ENCODE measurements around the gene GNPTG. TPM values are rescaled to one million over a fixed set of nuclear protein-coding genes. Genes with fewer than 3 reads are reported as not detected.

The GNPTG gene
- total and polyA plus RNA-seq, 2 of the 13 experiments (the other 11 are each of a cell fraction or from before 2014, with no cell fraction given) = 22.7 to 71.1 TPM

DNA sequence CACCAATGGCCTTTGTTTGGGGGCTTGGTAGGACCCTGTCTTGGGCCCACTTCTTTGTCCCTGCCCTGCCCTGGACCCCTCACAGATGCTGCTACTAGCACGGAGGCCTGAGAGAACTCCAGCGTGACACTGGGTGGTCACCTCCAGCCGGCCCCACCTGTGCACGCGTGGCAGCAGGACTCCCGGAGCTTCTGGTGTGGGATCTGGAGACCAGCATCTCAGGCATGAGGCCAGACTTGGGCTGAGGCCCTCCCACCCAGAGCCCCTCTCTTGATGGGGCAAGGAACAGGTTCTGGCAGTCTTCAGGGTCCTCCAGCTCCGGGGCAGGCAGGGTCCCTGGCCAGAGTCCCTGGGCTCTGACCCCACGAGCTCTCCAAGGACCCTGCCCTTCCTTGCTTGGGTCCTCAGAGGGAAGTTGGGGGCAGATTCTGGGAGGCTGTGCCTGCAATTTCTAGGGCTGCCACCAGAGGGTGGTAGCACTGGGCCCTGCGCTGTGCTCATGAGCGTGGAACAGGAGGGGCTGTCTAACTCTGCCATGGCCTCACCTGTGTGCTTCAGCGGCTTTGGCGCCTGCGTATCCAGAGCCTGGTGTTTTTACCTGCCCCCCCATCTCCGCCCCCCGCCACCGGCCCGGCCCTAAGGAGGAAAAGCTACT lies 21.3 kb upstream of the GNPTG start:
- ATAC-seq = peak; percentile 58
- H3K27ac ChIP-seq (ENCODE audit: extremely low read length, insufficient read depth, low read length) = no peak overlapping the region
- H3K9ac ChIP-seq (ENCODE audit: insufficient read depth, low read depth, low read length) = no peak overlapping the region
- FAIRE-seq = no peak
- ChIA-PET CTCF (ENCODE audit: low intra/inter-chr PET ratio, low total read pairs) (interaction anchor here (1.2 kb wide), 1 partner anchor 34 kb away, joined by 3 read pairs; no protein-coding TSS in a partner anchor), POLR2A (interaction anchor here (1.1 to 3.6 kb wide), 3 partner anchors 13 to 21 kb away, joined by 5 to 25 read pairs (median 5); partner anchors contain the start of gene UBE2I)
- BruUV-seq (replicated peaks) = no TSS peak
- peak; percentile 35 for DNase-seq (ENCODE audit: low spot score)
- peak overlapping the region in 1 of 3 experiments; percentile 79; a peak in 1 of 6 replicates for H3K4me3 ChIP-seq (replicated peaks in 1 of 3; ENCODE audit: insufficient read depth in 1 of 3, low read depth in 2 of 3, low read length in 3 of 3)
- no peaks in the 10 kb centered on the region for H3K9me3 ChIP-seq (ENCODE audit: low read length)
- WGBS (ENCODE audit: low lambda C conversion rate) = 7% methylated on average over 6 of the region's 17 CpGs
- peaks cover 15 to 30% of the 10 kb centered on the region in 2 experiments for H3K27me3 ChIP-seq (ENCODE audit: control insufficient read depth in 1 of 2, insufficient read depth in 2 of 2, low read length in 2 of 2)
- 0 out of 2 replicates have a peak, but pooled peaks cover 3% of the 10 kb centered on the region for H4K20me1 ChIP-seq (ENCODE audit: insufficient read depth, low read length)
- intact Hi-C loops (cut with micrococcal nuclease; ENCODE audit: unreplicated experiment) (no loop called here), in situ Hi-C loops (cut with HindIII; ENCODE audit: extremely low pct_ligation_motif_present, low pct_unique_long_range_greater_than_20kb) (no loop called here)
- H3K36me3 ChIP-seq (replicated peaks in 1 of 2; ENCODE audit: control insufficient read depth in 1 of 2, insufficient read depth in 2 of 2, low read length in 2 of 2) = peaks cover 0 to under 1% of the 10 kb centered on the region in 2 experiments; a peak in 1 of 5 replicates
- H3K79me2 ChIP-seq (ENCODE audit: insufficient read depth, low read length) = no peaks in the 10 kb centered on the region
- no peak overlapping the region for H2AFZ ChIP-seq (ENCODE audit: low read length)
- H3K4me1 ChIP-seq (ENCODE audit: insufficient read depth, low read length) = peaks cover 26% of the 10 kb centered on the region
- peak overlapping the region; percentile 99; the same call in 1 of the 2 replicates for H3K4me2 ChIP-seq (ENCODE audit: low read depth, low read length)
- TF ChIP-seq ZNF274 (CRISPR knock-in tag; IDR thresholded peaks at IDR 0.05) (no peak), PATZ1 (CRISPR knock-in tag; IDR thresholded peaks at IDR 0.05) (peak; percentile 37; the same call in 1 of the 2 replicates), SPEN (CRISPR knock-in tag; IDR thresholded peaks at IDR 0.05; ENCODE audit: low read depth) (0 out of 2 replicates have a peak, but pooled peaks have one; percentile 30), ZNF451 (CRISPR knock-in tag; IDR thresholded peaks at IDR 0.05) (0 out of 2 replicates have a peak, but pooled peaks have one; percentile 29), XBP1 (CRISPR knock-in tag; IDR thresholded peaks at IDR 0.05) (no peak), ZNF691 (CRISPR knock-in tag; IDR thresholded peaks at IDR 0.05; ENCODE audit: borderline replicate concordance, low read depth) (peak; percentile 60; the same call in 1 of the 2 replicates), SAP130 (CRISPR knock-in tag; IDR thresholded peaks at IDR 0.05; ENCODE audit: low read depth) (peak; percentile 51), U2AF2 (IDR thresholded peaks at IDR 0.05; ENCODE audit: low read depth, low read length) (no peak), MXD4 (CRISPR knock-in tag; IDR thresholded peaks at IDR 0.05) (no peak), ESRRA (CRISPR knock-in tag; IDR thresholded peaks at IDR 0.05; ENCODE audit: low read depth) (no peak), ZBTB7A (CRISPR knock-in tag; IDR thresholded peaks at IDR 0.05) (peak; percentile 47; the same call in 1 of the 2 replicates)
- TF ChIP-seq, protein P1, sequence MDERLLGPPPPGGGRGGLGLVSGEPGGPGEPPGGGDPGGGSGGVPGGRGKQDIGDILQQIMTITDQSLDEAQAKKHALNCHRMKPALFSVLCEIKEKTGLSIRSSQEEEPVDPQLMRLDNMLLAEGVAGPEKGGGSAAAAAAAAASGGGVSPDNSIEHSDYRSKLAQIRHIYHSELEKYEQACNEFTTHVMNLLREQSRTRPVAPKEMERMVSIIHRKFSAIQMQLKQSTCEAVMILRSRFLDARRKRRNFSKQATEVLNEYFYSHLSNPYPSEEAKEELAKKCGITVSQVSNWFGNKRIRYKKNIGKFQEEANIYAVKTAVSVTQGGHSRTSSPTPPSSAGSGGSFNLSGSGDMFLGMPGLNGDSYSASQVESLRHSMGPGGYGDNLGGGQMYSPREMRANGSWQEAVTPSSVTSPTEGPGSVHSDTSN (CRISPR knock-in tag; IDR thresholded peaks at IDR 0.05) = no peak
- TF ChIP-seq, protein P2, sequence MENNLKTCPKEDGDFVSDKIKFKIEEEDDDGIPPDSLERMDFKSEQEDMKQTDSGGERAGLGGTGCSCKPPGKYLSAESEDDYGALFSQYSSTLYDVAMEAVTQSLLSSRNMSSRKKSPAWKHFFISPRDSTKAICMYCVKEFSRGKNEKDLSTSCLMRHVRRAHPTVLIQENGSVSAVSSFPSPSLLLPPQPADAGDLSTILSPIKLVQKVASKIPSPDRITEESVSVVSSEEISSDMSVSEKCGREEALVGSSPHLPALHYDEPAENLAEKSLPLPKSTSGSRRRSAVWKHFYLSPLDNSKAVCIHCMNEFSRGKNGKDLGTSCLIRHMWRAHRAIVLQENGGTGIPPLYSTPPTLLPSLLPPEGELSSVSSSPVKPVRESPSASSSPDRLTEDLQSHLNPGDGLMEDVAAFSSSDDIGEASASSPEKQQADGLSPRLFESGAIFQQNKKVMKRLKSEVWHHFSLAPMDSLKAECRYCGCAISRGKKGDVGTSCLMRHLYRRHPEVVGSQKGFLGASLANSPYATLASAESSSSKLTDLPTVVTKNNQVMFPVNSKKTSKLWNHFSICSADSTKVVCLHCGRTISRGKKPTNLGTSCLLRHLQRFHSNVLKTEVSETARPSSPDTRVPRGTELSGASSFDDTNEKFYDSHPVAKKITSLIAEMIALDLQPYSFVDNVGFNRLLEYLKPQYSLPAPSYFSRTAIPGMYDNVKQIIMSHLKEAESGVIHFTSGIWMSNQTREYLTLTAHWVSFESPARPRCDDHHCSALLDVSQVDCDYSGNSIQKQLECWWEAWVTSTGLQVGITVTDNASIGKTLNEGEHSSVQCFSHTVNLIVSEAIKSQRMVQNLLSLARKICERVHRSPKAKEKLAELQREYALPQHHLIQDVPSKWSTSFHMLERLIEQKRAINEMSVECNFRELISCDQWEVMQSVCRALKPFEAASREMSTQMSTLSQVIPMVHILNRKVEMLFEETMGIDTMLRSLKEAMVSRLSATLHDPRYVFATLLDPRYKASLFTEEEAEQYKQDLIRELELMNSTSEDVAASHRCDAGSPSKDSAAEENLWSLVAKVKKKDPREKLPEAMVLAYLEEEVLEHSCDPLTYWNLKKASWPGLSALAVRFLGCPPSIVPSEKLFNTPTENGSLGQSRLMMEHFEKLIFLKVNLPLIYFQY (CRISPR knock-in tag; IDR thresholded peaks at IDR 0.05; ENCODE audit: borderline replicate concordance) = no peak
